NOMO-1 (cell line): ENCODE data around the gene SECTM1.
"Not testable (repeated sequence)": the region's sequence is repeated elsewhere in the genome, so short reads cannot be mapped to it uniquely, and the experiment has no call there.

ENCODE experiments used
- DNase-seq, 2 experiments: peaks; one replicate each; lab custom pipeline; 2025; ENCODE audit not compliant: unreplicated experiment in 2 of 2; lab: John Stamatoyannopoulos, UW

The SECTM1 gene

DNA sequence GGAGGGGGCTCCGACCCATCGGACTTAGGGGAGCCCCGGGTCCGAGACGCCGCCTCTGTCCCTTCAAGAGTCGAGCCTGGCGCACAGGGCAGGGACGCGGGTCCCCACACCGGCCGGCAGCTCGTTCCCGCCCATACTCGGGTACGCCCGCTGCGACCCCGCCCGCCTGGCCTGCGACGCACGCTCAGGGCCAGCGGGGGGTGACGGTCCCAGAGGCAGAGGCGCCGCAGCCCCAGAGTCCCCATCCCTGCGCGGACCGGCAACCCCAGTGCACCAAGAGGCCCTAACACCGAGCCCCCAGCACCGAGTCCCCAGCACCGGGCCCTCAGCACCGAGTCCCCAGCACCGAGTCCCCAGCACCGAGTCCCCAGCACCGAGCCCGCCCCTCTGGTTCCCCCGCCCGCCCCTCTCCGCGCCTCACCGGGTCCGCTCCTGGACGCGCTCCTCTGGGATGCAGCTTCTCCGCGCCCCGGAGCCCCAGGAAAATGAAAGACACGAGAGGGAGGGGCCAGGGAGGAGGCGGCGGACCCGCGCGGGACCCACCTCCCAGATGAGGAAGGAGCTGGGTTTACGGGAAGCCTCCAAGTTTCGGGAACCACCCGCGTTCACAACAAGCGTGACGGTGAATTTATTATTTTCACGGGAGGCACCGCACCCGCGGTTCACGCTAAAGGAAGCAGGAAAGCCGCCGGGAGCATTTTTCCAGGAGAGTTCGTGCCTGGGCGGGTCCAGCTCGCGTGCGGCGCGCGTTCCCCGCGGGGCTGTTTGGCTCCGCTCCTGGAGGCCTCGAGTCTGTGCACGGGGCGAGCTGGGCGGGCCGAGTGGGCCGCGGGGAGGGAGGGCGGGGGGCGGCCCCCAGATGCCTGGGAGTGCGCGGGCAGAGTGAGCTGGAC is at the start of gene SECTM1:
SECTM1 (minus strand) TSS at position 488 of the 893 bp plus-strand sequence. CDS start 6,526 bp downstream, outside the sequence.
- no peak for DNase-seq

DNA sequence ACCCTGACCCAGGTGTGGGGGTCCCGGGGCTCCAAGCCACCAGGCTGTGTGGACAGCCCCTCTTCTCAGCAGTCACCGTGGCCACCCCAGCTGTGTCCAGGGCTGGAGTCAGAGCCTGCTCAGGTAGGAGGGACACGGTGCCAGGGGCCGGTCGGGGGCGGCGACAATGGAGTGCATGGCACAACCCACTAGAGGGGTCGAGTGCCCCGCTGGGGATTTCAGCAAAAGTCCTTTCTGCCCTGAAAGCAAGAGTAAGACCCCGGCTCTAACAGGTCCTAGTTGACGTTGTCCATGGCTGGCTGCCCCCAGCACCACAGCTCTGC is 49.3 kb upstream of the SECTM1 start:
- DNase-seq = no peak

GRCh38 chr17:82382220-82382932 is 48.8 kb upstream of the SECTM1 start:
- DNase-seq = not testable (repeated sequence)

DNA sequence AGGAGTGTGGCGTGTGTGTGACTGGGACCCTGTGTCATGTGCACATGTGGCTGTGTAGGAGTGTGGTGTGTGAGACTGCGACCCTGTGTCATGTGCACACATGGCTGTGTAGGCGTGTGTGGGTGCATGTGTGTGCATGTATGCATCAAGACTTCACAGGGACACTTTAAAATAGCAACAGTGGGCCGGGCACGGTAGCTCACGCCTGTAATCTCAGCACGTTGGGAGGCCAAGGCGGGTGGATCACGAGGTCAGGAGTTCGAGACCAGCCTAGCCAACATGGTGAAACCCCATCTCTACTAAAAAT is 48.1 kb upstream of the SECTM1 start:
- not testable (repeated sequence) for DNase-seq

DNA sequence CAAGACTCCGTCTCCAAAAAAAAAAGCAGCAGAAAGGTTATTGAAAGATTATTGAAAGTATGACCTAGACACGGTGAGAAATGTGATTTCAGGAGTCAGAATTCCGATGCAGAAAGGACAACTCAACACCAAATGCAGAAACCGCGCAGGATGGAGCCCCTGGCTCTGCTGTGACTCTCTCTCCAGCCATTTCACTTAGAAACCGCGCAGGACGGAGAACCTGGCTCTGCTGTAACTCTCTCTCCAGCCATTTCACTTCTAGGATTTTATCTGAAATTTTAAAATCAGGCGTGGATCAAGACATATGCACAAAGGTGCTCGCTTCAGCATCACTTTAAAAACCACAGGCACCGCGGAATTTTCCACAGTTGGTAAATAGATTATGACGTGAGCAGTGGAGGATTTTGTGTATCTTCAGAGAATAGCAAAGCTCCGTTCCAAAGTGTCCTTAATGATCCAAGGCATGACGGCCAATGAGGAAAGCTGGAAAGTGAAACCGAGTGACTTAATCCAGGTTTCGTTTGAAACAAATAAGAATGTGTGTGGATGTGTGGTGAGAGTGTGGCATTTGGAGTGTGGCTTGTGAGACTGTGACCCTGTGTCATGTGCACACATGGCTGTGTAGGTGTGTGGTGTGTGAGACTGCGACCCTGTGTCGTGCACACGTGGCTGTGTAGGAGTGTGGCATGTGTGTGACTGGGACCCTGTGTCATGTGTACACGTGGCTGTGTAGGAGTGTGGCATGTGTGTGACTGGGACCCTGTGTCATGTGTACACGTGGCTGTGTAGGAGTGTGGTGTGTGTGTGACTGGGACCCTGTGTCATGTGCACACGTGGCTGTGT is 47.5 kb upstream of the SECTM1 start:
- DNase-seq = no peak

GRCh38 chr17:82378741-82379021 is 45.1 kb upstream of the SECTM1 start:
- DNase-seq = no peak

DNA sequence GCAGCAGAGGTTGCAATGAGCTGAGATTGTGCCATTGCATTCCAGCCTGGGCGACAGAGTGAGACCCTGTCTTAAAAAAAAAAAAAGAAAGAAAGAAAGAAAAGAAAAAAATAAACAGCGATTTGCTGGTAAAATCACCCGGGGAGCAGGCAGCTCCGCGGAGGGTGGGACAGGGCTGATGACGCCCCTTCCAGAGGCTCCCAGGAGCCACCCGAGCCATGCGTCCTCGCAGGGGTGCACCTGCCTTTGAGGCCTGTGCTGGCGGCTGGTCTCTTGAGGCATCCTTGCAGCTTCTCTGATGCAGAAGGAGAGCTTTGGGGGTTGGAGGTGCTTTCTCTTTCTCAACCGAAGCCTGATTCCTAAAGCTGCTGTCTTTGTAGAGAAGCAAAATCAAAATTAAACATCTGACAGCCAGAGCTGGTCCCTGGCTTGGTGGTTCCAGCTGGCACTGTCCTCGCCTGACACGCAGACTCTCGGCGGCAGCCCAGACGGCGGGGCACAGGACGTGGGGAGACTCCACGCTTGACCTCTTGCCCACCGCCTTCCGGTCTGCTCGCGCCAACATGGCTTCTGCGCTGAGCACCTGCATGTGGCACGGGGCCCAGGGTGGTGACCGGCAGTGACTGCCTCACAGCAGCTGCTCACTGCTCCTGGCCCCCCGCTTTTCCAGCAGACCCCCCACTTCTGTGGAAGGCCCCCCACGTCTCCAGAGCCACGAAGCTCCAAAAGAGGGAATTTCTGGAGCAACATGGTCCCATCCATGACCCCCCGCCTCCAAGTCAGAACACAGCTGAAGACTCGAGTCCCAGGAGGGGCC is 44.6 kb upstream of the SECTM1 start:
- no peak for DNase-seq

DNA sequence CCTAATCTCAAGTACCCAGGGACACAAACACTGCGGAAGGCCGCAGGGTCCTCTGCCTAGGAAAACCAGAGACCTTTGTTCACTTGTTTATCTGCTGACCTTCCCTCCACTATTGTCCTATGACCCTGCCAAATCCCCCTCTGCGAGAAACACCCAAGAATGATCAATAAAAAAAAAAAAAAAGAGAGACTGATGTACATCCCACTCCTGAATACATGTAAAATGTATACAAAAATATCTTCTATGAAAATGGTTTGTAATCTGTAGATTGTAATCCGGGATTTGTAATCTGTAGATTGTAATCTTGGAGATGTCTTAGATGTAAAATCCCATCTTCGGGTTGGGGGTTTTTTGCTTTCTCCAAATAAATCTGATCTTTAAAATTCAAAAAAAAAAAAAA is 43.7 kb upstream of the SECTM1 start:
- DNase-seq = not testable (repeated sequence)

- no peak for DNase-seq
Observed at GRCh38 chr17:82376042-82376730, 42.6 kb upstream of the SECTM1 start.

GRCh38 chr17:82375359-82376041 is 41.9 kb upstream of the SECTM1 start:
- DNase-seq = no peak

GRCh38 chr17:82374626-82375331 is 41.2 kb upstream of the SECTM1 start:
- DNase-seq = no peak

DNA sequence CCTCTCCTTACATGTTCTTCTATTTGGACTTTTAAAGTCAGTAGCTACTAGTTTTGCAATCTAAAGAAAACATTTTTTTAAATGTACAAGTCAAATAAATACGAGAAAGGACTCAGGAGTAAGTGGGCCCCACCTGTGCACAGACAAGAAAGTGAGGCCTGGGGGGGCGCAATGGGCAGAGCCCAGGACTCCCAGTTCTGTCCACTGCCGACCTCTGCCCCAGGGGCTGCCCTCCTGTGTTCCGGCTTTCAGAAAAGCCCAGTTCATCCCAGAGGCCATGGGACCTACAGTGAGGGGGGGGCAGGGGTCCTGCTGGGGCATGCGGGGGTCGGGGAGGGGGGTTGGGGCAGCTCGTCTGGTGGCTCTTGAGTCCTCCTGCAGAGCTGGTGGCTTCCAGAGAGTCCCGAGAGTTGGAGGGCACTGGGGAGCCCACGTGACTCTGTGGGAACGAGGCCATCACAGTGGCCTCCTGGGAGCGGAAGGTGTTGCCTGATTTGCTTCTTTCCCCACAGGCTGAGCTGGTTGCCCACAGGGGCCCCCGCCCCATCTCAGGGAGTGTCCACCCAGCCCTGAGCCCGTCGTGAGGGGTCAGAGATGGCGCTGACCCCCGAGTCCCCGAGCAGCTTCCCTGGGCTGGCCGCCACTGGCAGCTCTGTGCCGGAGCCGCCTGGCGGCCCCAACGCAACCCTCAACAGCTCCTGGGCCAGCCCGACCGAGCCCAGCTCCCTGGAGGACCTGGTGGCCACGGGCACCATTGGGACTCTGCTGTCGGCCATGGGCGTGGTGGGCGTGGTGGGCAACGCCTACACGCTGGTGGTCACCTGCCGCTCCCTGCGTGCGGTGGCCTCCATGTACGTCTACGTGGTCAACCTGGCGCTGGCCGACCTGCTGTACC is 40.4 kb upstream of the SECTM1 start:
- no peak for DNase-seq

GRCh38 chr17:82373072-82373452 is 39.5 kb upstream of the SECTM1 start:
- not testable (repeated sequence) for DNase-seq

GRCh38 chr17:82372249-82373071 is 38.9 kb upstream of the SECTM1 start:
- no peak for DNase-seq

DNA sequence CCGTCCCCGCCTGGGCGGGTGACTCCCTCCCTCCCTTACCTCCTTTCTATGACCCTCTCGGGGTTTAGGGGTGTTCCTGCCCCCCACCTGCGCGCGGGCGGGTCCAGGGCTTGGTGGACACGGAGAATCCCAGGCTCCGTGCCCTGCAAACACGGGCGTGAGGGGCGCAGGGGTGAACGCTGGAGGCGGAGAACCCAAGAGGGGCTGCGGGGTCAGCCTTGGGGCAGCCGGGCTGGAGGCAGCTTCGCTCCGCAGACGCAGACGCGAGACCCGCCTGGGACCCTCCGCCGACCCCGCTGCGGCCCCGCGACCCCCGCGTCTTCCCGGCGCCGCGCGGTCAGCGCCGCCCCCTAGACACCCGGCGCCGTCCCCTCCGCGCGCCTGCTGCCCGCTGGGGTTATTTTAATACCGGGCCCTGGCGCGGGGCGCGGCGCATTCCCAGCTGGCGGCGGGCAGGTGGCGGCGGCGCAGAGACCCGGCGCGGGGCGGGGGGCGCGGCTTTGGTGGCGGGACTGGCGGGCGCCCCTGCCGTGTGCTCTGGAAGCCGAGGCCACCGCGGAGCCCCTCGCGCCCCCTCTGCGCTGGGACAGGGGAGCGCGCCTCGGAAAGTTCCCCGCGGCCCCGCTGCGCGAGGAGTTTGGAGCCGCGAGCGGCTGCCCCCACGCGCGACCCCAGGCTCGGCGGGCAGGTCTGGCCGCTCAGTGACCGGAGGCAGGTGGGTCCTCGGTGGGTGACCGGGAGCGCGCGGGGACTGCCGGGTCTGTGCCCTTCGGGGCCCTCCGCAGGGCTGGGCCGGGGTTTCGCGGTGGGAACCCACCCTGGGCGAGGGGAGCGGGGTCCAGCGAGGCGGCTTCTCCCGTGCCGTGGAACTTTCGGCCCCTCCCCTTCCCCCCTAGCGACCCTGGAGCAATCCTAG is 38.0 kb upstream of the SECTM1 start, which contains the start of gene UTS2R:
UTS2R (plus strand) TSS at position 433 of the 916 bp plus-strand sequence. CDS start 2,560 bp downstream, outside the sequence.
- no peak for DNase-seq
